Activated effector memory CD4-positive, alpha-beta T cell treated with Interleukin-2 at 50 U/mL for 16 hours (primary cell): Measurements from ENCODE around the gene CCRL2.
"Not testable (repeated sequence)": the region's sequence is repeated elsewhere in the genome, so short reads cannot be mapped to it uniquely, and the experiment has no call there.

Experiments used
- DNase-seq: peaks from one replicate; pipeline ENCODE4 v3.0.0-alpha.2; 2020

The CCRL2 gene

DNA sequence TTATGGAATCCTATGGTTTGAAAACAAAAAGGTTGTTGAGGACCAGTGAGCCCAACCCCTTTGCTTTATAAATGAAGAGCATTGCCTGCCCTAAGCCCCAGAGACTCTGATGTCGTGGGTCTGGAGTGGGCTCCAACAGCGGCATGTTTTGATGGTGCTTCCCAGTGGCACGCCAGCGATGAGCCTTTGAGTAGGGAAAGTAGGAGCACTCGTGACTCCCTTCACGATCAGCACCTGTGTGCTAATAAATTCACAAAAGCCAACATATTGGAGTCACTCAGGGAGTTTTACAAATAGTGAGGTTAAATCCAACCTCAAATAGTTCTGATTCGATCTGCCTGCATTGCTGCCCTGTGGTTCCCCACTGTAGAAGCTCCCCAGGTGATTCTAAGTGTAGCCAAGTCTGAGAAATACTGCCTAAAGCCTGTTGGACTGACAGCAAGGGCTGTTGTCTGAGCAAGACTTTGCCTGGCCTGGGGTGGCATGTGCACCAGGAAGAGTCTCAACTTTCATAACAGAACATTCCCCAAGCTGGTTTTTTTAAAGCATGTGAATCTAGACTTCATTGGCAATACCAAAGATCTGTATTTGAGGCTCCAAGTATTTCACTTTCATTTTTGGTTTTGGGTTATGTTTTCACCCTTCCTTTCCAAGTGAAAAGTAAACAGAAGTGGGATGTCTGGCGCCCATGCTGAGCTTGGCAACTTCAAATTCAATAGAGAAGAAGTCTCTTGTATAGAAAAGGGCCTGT is 26.4 kb upstream of the CCRL2 start:
- DNase-seq, result no peak

- DNase-seq, result no peak
These were observed 25.4 kb upstream of the CCRL2 start for GRCh38 chr3:46381625-46382024.

DNA sequence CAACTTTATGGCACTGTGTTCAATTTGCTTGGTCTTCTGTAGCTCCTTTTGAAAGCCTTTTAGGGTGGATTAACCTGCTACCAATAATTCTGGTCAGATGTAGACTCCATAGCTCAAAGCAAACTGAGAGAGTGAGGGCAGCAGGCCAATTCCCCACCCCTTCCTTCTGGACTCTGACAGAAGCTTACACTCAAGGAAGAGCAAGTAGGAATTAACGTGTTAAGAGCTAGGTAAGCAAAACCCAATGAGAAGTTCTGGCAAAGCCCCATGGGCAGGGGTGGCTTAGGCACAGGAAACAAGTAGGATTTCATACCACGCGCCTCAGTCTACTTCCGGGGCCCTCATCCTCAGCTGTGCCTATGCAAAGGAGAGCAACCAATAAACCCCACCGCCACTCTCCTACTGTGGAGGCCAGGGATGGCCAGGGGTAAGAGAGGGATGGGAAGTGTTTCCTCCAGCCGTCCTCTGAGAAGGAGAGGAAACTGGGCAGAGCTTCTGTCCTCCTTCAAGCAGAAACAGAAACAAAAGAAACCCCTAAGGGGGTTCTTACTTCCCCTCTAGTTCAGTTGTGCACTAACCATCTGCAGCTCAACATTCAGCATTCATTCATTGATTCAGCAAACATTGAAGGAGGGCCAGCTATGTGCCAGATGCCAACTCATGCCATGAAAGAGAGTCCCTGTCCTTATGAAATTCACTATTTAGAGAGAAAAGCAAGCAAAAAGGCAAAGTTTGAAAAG is 23.7 kb upstream of the CCRL2 start:
- DNase-seq, result no peak

- DNase-seq, result no peak
These were observed 23.1 kb upstream of the CCRL2 start for GRCh38 chr3:46383951-46384330.

DNA sequence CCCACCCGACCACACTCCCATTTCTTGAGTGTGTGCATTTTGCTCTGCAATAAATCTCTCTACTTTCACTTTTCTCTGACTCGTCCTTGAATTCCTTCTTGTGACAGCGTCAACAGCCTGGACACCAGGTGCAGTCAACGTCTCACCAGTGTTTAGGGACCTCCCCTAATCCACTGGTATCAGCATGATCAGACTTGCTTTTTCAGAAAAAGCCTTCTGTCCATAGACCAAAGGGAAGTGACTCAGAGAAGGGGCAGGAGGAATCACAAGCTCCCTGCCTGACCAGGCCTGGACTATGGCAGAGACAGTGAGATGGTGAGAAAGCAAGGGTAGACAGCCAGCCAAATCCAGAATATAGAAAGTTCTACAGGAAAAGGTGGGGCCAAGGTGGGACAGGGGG is 20.9 kb upstream of the CCRL2 start:
- no peak for DNase-seq

DNA sequence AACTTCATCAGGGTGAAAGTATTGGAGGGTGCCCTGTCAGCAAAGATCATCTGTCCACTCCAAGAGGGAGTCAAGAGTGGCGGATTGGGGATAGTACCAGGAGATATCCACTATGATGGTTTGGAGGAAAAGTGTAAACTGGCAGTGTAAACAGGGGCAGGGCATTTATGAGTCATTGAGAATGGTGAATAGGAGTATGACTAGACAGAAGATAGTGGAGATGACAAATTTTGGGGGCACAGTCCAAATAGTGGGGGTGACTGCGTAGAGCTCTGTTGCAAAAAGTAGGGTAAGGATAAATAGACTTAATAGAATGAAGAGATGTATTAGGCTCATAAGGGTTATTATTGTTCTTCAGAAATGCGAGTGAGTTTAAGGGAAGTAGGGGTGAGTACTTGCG is 18.2 kb upstream of the CCRL2 start:
- DNase-seq, result not testable (repeated sequence)

- no peak for DNase-seq
These were observed 17.8 kb upstream of the CCRL2 start for GRCh38 chr3:46389306-46389705.

DNA sequence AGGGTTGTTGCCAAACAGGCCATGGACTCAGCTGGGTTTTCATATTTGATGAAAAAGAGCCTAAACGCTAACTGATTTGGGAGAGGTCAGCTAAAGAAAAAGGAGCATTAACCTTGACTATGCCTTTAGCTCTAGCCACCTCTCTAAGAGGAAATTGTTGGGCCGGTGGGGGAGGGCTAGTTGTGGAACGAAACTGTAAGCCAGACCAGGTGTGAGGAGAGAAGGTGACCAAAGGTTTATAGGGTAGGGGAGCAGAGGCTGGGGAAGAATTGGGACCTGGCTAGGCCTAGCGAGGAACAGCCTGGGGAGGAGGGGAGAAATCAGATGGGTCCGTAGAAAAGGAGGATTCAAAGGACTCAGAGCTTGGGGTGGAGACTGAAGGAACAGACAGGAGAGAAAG is 15.5 kb upstream of the CCRL2 start:
- DNase-seq, result not testable (repeated sequence)

GRCh38 chr3:46393011-46393410 is 14.0 kb upstream of the CCRL2 start:
- DNase-seq, result no peak

- DNase-seq, result no peak
These were observed 13.3 kb upstream of the CCRL2 start for GRCh38 chr3:46393554-46394434.

DNA sequence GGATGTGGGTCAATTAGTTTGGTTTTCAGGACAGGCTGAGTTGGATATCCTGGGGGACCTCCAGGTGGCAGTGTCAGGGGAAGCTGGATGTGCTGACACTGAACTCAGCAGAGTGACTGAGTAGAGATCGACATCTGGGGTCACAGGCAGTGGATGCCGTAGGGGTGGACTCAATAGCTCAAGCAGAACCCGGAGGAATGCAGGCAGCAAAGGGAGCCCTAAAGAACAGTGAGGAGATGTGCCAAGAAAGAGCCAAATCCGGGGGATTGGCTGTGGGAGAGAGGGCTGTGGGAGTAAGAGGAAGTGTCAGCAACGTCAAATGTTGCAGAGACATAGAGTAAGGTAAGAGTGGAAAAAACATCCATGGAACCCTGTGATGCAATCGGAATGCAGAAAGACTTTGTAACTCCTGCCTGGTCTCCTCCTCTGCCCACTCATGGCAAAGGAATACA is 11.8 kb upstream of the CCRL2 start:
- no peak for DNase-seq

DNA sequence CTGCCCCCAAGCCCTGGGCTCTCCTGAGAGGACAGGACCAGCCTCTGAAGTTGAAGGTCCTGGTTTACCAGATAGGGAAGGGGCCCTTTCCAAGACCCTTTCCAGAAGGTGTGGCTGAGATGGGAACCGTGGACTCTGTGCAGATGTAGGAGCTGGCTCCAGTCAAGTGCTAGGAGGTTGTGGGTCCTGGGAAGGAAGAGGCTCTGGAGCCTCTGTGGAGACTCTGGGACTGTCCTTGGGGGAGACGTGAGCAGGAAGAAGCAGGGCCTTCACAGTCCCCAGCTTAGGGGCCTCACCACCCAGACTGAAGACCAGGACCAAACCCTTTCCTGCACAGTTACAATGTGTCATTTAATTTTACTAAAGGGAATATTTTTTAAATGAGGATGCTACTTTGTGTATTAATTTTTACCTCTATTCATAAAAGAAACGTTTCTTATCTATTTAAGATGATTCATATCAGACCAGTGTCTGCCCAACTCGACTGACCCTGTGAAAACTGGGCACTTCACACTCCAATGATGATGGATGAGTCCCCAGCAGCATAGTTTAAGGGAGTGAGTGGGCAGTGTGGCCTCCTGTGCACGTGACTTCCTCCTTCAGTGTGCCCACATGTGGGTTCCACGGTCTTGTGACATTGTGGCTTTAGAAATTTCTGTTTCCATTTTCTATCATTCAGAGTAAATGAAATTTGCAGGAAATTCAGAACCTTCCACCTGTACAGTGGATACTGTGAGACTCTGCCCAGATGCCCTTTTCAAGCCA is 11.1 kb upstream of the CCRL2 start:
- DNase-seq, result no peak

DNA sequence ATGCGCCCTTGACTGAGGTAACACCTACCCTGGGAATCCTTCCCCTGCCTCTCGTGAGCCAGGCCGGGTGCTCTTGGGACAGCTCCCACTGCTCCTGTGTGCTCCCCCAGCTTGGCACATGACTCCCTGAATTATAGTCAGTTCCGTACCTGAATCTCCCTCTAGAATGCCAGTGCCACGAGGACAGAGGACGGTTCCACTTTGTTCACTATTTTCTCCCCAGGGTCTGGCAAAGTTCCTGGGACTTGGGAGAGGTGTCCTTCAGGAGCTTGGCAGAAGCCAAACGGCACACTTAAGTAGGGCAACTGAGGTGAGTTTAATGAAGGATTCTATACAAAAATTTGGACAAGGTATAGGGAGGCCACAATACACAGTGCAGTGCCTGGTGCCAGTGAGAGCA is 9.9 kb upstream of the CCRL2 start:
- DNase-seq, result no peak

GRCh38 chr3:46398186-46398955 is 8.7 kb upstream of the CCRL2 start:
- DNase-seq, result no peak

DNA sequence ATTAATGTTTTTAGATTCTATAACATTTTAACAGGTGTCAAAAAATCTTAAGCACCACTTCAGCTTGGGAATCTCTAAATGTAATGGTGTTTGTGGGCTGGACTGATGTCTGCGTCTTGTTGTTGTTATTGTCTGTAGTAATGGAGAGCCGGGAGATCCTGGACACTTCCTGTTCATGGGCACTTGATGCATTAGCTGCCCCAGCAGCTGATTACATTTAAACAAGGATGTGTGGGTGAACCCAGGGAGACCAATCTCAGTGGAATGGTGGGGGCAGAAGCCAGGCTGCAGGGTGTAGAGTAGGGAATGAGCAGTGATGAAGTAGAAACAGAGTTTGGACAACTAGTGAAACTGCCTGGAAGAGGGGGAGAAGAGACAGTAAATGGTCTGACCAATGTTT is 8.0 kb upstream of the CCRL2 start:
- no peak for DNase-seq

DNA sequence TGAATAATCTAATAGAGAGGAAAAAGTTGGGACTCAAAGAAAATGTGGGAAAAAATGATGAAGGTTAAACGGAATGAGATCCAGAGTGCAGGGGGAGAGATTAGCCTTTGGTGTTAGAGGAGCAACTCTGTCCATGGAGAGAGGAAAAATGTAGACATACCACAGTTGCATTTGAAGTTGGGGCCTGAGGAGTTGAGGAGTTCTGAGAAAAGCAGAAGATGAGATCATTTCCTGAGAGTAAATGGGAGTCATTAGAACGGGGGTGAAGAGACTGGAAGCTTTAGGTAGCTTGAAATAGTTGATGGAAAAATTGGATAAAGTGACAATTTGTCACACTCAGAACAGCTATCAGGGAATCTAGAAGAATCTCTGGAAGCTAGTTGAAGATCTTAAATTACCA is 7.5 kb upstream of the CCRL2 start:
- no peak for DNase-seq

GRCh38 chr3:46400000-46400734 is 6.9 kb upstream of the CCRL2 start:
- DNase-seq, result no peak

DNA sequence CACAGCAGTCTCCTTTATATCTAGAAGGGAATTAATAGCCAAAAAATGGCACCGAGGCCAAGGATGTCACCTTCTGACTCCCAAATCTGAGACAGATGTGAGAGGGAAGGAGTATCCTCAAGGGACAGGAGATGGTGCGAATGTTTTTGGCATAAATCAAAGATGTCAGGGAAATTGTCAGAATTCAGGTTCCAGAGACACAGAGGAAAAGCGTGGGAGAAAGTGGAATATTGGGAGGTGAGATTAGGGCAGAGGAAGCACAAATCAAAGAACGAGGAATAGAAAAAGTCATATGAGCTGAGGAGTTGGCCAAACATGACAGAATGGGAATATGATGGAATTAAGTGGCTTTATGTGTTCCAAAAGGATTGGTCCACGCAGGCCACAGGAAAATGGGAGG is 6.2 kb upstream of the CCRL2 start:
- no peak for DNase-seq

DNA sequence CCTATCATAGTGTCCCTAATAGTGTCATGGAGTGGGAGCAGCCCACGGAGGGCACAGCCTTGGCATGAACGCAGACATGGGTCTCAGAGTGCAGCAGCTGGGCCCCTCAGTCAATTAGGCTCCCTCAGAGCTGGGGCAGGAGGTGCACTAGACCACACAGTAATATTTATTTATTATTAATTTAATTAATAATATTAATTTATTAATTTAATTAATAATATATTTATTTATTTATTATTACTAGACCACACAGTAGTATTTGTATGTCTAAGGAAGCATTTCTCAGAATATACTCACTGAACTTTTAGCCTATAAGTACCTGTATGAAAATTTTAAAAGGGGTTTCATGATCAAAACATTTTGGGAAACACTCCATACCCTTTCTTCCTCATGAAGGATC is 5.5 kb upstream of the CCRL2 start:
- no peak for DNase-seq

- DNase-seq, result not testable (repeated sequence)
These were observed 4.2 kb upstream of the CCRL2 start for GRCh38 chr3:46402902-46403301.
